Spleen (tissue), 7 donors: ENCODE data around the gene LST1.

Source experiments
- CTCF ChIP-seq, 11 experiments: fragments of 200-600 bp in 7 of 11; fragments of 450-650 bp in 4 of 11; sonication (generic) in 4 of 11; IDR thresholded peaks in 8 of 11; conservative IDR thresholded peaks in 3 of 11; 1 replicate in 7 of 11; 2 replicates in 4 of 11; pipeline versions ENCODE4 v1.4.0 to v1.8.0; 2016 to 2021; ENCODE audit warnings: antibody characterized with exemption in 11 of 11, inconsistent platforms in 4 of 11, mild to moderate bottlenecking in 1 of 11
- POLR2A ChIP-seq, 3 donors: fragments of 450-650 bp; IDR thresholded peaks; one replicate each; pipeline ENCODE4 v1.5.1; 2017; ENCODE audit warnings: antibody characterized with exemption in 3 of 3, mild to moderate bottlenecking in 1 of 3
- POLR2AphosphoS5 ChIP-seq, 3 donors: sonication (generic); formaldehyde crosslinking; IDR thresholded peaks; one replicate each; pipeline ENCODE4 v1.5.1; 2017; ENCODE audit warnings: antibody characterized with exemption in 3 of 3
- donor health status: DM: no; HTN: no; CAD: no; lungs with moderate emphysema.
- donor health status: DM: no; HTN: no; CAD: no.
- donor health status: DM: no; HTN: no; CAD: no.

- TF ChIP-seq CTCF (IDR thresholded peaks at IDR 0.05 in 8 of 11, conservative IDR thresholded peaks at IDR 0.05 in 3 of 11) (no peak), POLR2A (IDR thresholded peaks at IDR 0.05) (no peak), POLR2AphosphoS5 (IDR thresholded peaks at IDR 0.05) (no peak)
Measured at GRCh38 chr6:31574106-31575061, 11.7 kb upstream of the LST1 start.
